GM12872 (cell line): ENCODE results near the gene POM121C.
"Not testable (repeated sequence)": the region's sequence is repeated elsewhere in the genome, so short reads cannot be mapped to it uniquely, and the experiment has no call there.

Experiments
- TF ChIP-seq, protein P1 (sequence below): IDR thresholded peaks from 3 replicates; pipeline ENCODE4 v1.5.1; 2011; ENCODE audit warnings: low read depth, mild to moderate bottlenecking, low read length, moderate library complexity; ENCODE audit not compliant: insufficient read depth

The POM121C gene

DNA sequence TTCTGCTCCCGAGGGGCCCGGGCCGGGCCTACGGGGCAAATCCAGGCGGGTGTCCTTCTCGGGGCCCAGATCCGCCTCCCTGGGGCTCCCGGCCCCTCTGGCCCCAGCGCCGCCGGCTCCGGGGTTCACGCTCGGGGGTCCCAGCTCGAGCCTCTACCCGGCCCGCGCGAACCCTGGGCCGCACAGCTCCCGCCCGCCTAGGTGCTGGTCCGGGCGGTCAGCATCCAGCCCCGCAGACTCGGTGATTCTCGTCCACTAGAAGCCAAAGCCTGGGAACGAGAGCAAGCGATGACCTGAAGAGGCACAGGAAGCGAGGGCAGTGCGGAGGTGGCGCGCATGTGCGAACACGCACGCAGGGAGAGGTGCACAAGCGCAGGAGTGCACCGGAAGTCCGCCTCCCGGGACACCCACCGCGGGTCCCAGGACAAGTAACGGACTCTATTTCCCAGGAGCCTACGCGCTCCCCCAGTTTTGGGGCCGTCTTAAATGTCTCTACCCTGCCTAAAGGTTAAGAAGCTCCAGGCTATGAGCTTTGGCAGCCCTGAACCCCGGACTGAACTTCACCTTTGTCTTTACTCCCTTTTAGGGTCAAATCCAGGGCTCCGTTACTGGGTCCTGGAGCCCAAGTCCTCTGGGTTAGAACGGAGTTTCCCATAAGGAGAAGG is at the start of gene POM121C:
Gene POM121C, minus strand, starts transcription at position 321 of the 665 bp plus-strand sequence. CDS start 44,803 bp downstream, outside the sequence.
- TF ChIP-seq, protein P1, sequence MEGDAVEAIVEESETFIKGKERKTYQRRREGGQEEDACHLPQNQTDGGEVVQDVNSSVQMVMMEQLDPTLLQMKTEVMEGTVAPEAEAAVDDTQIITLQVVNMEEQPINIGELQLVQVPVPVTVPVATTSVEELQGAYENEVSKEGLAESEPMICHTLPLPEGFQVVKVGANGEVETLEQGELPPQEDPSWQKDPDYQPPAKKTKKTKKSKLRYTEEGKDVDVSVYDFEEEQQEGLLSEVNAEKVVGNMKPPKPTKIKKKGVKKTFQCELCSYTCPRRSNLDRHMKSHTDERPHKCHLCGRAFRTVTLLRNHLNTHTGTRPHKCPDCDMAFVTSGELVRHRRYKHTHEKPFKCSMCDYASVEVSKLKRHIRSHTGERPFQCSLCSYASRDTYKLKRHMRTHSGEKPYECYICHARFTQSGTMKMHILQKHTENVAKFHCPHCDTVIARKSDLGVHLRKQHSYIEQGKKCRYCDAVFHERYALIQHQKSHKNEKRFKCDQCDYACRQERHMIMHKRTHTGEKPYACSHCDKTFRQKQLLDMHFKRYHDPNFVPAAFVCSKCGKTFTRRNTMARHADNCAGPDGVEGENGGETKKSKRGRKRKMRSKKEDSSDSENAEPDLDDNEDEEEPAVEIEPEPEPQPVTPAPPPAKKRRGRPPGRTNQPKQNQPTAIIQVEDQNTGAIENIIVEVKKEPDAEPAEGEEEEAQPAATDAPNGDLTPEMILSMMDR, result not testable (repeated sequence)

DNA sequence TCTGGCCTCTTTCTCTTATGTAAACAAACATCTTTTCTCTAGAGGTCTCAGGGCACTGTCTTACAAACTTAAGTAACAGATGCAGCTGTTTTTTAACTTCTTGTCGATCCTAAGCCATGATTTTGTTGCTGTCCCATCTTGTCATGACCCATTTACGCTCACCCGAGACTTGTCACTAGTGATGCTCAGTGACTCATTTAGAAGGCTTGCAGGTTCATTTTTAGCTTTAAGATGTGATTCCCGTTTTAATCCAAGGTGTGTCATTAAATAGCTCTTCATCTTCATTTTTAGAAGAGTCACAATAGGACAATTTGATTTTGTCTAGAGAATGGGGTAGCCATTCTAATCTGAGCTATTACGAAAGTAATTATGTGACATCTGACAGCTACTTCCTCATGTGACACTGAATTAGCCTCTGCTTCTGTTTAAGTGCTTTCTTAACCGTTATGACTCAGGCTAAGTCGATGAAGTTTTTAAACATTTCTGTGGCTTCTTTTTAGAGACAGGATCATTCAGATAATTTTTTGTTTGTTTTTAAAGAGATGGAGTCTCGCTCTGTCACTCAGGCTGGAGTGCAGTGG is 48.7 kb upstream of the POM121C start:
- TF ChIP-seq, protein P1, result no peak

- TF ChIP-seq, protein P1, result no peak
Measured at GRCh38 chr7:75533926-75534325, 47.8 kb upstream of the POM121C start.

DNA sequence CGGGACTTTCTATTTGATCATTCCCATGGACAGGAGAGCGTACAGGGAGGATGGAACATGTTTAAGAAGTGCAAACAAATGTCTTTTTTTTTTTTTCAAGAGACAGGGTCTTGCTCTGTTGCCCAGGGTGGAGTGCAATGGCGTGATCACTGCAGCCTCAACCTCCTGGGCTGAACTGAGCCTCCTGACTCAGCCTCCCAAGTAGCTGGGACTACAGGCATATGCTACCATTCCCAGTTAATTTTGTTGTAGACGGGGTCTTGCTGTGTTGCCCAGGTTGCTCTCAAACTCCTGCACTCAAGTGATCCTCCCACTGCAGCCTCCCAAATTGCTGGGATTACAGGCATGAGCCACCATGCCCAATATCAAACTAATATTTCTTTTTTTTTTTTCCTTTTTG is 46.5 kb upstream of the POM121C start:
- TF ChIP-seq, protein P1, result no peak

GRCh38 chr7:75531359-75531821 is 45.3 kb upstream of the POM121C start:
- TF ChIP-seq, protein P1, result no peak

DNA sequence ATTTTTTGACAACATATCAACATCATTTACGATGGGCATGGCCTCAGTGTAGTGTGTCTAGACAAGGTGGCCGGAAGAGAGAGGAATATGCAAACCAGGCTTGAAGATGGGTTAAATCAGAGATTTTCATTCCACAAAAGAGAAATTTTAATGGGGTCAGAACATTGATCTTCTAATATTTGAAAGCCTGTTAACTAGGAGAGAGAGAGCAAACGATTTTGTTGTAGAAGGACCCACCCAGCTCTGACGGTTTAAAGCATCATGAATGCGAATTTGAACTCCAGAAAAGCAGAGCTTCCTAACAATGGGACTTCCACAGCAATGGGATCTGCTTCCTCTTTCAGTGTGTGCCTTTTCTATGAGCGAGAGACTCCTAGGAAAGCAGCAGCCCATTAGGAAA is 5.9 kb upstream of the POM121C start, which contains the start of gene SPDYE5:
Gene SPDYE5, plus strand, starts transcription at position 301 of the 400 bp plus-strand sequence. CDS start 1,728 bp downstream, outside the sequence.
- TF ChIP-seq, protein P1, result not testable (repeated sequence)

DNA sequence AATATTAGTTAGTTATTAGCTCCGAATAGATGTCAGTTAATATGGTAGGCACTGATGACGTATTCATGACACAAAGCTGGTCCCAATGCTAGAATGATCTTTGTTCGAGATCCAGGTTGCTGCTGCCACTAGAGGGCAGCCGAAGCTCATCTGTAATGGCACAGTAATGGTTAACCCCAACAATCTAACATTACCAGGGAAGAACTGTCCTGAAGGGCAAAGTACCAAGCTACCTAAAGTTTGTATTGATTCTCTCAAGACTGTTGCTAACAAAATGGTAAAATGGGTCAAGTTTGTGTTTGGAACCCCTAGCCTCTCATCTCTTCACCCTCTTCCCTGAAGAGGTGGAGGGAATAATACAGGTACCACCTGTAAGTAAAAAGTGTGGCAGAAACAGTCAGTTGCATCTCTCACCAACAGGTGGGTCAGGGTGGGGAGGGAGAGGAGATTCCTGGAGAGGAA is 33.6 kb downstream of the POM121C start:
- TF ChIP-seq, protein P1, result peak; percentile 44; the same call in 2 of the 3 replicates
